ENCODE measurements around the gene SULT1C4.

The SULT1C4 gene

DNA sequence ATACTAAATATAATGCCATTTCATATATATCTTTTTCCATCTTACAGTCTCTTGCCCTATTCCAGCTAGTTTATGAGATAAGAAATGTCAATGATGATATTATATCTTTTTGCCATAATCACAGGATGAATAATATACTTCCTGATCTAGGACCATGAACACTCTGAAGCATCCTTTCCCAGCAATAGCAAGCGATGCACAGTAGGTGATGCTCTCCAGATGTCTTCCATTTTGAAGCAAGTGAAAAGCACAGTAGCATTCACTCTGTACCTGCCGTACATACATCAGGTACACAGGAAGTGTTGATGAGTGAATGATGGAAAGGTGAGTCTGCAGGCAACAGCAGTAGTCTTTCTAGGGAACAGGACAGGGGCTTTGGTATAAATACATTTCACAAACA, 8.6 kb upstream of the SULT1C4 start:
- no peak for DNase-seq

DNA sequence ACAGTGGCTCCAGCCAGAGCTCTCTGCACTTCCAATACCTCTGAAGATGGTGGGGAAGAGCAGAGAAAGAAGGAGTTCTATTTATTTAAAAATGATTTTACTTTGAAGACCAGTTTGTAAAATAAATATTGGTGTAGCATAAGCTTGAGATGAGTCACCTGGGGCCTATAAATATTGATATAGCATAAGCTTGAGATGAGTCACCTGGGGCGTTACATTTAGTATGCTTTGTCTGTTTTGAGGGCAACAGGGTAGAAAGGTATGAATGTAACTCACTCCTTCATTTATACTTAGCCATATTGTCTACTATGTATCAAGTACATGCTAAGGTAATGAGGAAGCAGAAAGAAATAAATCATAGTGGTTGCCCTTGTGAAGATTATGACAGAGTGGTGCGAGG, 7.7 kb upstream of the SULT1C4 start:
- no peak for DNase-seq

DNA sequence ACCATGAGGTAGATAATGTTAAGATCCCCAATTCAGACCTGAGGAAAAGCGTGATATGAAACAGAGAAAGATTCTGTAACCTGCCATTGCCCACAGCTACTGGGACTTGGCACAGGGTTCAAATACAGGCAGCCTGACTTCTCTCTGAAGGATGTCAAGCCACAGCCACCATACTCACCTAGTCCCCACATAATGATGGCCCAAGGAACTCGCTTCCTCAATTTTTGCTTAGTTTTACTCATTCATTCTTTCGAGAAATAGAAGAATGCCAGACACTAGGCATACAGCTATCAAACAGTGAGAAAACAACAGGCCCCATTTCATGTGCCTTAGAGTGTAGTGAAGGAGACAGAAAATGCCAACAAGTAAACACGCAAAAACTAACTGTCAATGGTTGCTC, 980 bp upstream of the SULT1C4 start:
- no peak for DNase-seq

- DNase-seq = no peak
These were observed 353 bp upstream of the SULT1C4 start for GRCh38 chr2:108377401-108377800.

- no peak for DNase-seq
These were observed 1.1 kb downstream of the SULT1C4 start for GRCh38 chr2:108378851-108379250.

DNA sequence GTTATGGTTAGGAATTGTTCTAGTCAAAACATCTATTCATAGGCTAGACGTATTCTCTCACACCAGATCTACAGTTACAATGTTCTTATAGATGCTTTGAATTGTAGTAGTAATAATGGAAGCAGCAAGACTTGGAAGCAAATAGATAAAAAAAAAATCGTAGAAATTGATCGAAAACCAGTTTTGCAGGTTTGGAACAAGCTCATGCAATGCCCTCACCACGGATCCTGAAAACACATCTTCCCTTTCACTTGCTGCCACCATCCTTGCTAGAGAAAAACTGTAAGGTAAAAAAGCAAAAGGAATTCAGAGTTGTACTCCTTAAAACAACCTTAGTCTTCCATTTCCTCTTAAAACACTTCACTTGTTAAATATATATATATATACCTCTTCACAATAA, 4.4 kb downstream of the SULT1C4 start:
- no peak for DNase-seq

DNA sequence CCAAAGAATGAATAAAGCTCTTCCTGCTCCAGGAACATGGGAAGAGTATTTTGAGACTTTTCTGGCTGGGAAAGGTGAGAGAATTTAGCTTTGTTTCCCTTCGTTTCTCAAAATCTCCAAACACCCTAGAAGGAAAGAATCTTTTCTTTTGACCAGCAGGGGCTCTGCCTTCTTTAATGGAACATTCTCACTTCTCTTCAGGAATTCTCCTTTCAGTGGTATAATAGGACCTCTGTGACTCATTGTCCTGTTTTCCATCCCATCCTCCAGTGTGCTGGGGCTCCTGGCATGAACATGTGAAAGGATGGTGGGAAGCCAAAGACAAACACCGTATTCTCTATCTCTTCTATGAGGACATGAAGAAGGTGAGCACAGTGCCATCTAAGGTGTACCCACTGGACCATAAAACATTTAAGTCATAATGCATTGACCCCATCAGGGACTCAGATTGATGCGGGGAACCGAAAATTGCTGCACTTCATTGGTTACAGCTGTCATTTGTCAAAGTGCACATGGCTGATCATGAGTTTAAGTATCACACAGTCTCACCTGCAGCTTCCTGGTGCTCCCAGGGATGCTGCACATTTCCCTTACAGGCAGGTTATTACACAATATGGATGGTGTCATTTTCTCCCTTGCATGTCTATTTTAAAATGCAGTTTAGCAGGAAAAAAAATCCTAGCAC, 5.5 kb downstream of the SULT1C4 start:
- no peak for DNase-seq

- DNase-seq = no peak
These were observed 7.1 kb downstream of the SULT1C4 start for GRCh38 chr2:108384662-108385393.

GRCh38 chr2:108385411-108386071, 7.8 kb downstream of the SULT1C4 start:
- DNase-seq = no peak

GRCh38 chr2:108388045-108388444, 10.3 kb downstream of the SULT1C4 start:
- no peak for DNase-seq

DNA sequence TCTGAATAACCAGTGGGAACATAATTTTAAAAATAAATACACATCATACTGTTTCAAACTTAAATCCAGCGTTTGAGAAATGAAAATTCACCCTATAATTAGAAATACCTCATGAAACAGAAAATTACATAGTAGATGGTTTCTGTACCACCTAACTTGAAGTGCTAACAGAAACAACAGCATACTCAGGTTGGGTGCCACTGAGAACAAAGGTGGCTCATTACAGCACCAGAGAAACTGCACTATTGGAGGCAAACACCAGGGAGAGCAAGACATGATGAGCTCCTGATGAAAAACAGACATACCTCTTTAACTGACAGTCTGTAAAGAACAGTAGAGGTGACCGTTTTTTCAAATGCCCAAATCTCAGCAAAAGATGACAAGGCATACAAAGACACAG, 12.6 kb downstream of the SULT1C4 start:
- DNase-seq = no peak

DNA sequence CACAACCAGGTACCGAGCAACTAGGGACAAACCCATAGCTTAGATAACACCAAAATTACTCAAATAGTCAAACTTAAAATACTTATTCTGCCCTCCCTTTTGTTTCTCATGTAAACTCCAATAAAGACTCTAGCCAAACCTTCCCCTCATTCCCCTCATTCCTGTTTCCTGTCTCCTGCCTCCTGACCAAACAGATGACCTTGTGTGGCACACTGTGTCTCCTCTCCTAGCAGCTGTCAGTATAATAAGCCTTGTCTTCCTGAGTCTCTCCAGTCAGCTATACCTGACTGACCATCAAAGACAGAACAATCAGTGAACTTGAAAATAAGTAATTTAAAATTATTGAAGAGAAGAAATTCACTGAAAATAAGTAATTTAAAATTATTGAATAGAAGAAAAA, 14.3 kb downstream of the SULT1C4 start:
- DNase-seq = no peak

- no peak for DNase-seq
These were observed 15.4 kb downstream of the SULT1C4 start for GRCh38 chr2:108393197-108393596.

DNA sequence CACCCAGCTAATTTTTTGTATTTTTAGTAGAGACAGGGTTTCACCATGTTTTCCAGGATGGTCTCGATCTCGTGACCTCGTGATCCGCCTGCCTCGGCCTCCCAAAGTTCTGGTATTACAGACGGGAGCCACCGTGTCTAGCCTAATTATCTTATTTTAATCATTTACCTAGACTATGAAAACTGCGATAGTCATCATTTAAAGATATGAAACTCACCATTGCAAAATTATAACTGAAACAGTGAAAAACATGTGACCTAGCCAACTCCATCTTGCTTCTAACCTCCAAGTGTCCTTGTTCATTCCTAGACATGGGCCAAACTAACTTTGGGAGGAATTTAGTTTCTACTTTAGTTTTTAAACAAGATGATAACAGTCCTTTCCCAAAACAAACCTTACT, 17.4 kb downstream of the SULT1C4 start:
- no peak for DNase-seq

DNA sequence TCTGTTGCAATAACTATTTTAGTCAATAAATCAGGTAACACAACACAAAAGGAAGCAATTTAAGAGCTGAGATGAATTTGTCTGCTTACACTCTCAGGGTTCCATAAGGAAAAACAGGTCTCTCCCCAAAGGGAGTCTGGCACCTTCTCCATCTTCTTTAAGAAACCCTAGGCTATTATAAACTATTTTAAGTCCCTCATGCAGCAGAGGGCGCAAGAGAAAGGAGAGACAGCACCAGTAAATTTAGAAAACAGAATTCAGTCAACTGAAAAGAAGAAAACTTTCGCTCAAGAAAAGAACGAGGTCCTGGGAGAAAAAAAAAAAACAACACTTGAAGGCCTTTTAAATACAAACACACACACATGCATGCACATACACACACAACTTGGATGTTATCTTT, 19.1 kb downstream of the SULT1C4 start:
- DNase-seq = no peak

- DNase-seq = no peak
These were observed 21.7 kb downstream of the SULT1C4 start for GRCh38 chr2:108399479-108399878.

- DNase-seq = no peak
These were observed 24.0 kb downstream of the SULT1C4 start for GRCh38 chr2:108401800-108402199.

GRCh38 chr2:108403494-108403893, 25.7 kb downstream of the SULT1C4 start:
- DNase-seq = peak in 2 of 51 donors; percentile 1 to 12

GRCh38 chr2:108404784-108405397, 27.1 kb downstream of the SULT1C4 start:
- DNase-seq = no peak

DNA sequence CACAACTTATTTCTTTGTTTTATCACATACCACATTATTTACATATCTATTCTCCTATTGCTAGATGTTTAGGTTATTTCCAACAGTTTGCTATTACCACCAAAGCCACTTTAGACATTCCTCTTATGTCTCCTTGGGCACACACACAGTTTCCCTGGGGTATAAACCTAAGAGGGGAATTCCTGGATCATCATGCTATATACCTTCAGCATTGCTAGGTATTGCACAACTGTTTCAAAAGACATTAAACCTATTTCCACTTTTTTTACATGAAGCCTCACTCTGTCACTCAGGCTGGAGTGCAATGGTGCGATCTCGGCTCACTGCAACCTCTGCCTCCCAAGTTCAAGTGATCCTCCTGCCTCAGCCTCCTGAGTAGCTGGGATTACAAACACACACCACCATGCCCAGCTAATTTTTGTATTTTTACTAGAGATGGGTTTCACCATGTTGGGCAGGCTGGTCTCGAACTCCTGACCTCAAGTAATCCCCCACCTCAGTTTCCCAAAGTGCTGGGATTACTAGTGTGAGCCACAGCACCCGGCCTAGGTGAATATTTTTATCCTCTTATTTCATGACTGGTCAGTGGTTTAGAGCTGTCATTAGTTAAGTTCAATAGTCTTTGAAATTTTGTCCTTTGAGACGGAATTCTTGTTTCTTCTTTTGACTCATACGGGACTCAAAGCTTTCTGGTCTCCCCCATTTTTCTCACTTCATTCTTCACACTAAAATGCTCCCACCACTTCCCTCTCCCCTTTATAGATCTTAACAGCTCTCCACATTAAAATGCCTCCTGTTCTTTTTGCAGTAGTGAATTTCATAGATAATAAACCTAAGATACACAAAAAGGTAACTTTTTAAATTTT, 30.3 kb downstream of the SULT1C4 start:
- DNase-seq = no peak

DNA sequence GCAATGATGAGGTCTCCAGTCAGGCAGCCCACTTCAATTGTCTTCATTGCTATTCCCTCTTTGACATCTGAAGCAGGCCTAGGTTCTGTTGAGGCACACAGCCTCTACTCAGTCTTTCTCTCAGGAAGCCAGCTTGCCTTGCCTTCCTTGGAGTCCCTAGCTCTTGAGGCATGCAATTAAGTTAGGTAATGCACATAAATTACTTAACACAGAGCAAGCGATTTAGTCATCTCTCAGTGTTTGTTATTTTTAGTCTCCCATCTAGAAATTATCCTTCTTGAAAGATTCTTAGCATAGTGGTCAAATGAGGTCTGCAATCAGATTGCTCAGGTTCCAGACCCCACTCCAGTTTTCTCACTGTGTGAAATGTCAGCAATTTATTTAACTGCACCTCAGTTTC, 32.0 kb downstream of the SULT1C4 start:
- DNase-seq = no peak

Measured in hypothalamus (tissue), 51 donors.